Measurements from ENCODE around the gene AQR. TPM values are rescaled to one million over a fixed set of nuclear protein-coding genes. Genes with fewer than 3 reads are reported as not detected.

AQR gene
- total RNA-seq, 1 experiment from 2014 or later, result 62.1 TPM

DNA sequence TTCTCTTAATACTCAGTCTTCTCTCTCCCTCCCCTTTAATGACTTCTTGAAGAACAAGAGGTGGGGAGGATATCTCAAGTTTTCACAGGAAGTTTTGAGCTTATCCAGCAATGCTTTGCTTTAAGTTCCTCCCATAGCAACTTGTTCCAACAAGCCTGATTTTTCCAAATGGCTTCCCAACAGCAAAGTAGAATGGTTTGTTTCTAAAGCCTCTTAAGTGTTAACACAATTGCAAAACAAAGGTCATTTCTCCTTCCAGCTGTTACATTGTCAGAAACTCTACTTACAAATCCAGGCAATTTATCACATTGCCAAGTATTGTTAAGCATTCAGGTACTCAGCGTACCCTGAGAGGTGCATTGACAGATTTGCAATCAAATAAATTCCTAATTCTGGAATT, 25.4 kb upstream of the AQR start (continued):
- TF ChIP-seq FOXJ3 (CRISPR knock-in tag; IDR thresholded peaks at IDR 0.05; ENCODE audit: borderline replicate concordance) (no peak), CREM (CRISPR knock-in tag; IDR thresholded peaks at IDR 0.05) (no peak), ZNF232 (CRISPR knock-in tag; IDR thresholded peaks at IDR 0.05) (no peak), ZNF416 (CRISPR knock-in tag; IDR thresholded peaks at IDR 0.05) (no peak), NR1H2 (CRISPR knock-in tag; IDR thresholded peaks at IDR 0.05) (no peak), FOXK1 (CRISPR knock-in tag; IDR thresholded peaks at IDR 0.05) (no peak)

DNA sequence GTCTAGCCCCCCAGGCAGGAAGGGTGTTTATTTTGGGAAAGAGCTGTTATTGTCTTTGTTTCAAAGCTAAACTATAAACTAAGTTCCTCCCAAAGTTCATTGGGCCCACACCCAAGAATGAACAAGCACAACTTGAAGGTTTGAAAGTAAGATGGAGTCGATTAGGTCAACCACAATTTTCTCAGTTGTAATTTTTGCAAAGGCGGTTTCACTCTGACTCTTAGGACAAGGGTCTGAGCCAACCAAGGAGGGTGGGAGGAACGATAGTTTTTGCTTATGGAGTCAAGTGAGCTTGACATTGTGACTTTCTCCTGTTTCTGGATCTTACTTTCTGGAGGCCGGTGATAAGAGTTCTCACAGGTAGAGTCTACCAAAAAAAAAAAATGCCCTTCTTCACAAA, 24.3 kb upstream of the AQR start:
- CTCF ChIA-PET, result interaction anchor here (1.8 kb wide), 1 partner anchor 14 kb away, joined by 5 read pairs; no protein-coding TSS in a partner anchor
- H3K27ac Mint-ChIP-seq, result no peak overlapping the region
- no peaks in the 10 kb centered on the region for H3K9me3 Mint-ChIP-seq

DNA sequence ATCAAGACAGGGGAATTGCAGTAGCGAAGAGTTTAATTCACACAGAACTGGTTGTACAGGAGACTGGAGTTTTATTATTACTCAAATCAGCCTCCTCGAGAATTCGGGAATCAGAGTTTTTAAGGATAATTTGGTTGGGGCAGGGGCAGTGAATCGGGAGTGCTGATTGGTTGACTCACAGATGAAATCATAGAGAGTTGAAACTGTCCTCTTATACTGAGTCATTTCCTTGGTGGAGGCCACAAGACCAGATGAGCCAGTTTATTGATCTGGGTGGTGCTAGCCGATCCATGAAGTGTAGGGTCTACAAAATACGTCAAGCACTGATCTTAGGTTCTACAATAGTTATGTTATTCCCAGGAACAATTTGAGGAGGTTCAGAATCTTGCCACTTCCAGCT, 23.9 kb upstream of the AQR start:
- H3K27ac Mint-ChIP-seq, result no peak overlapping the region
- ChIA-PET CTCF (interaction anchor here (1.8 kb wide), 1 partner anchor 13 kb away, joined by 5 read pairs; no protein-coding TSS in a partner anchor), POLR2A (no interaction called here)
- peaks cover 55% of the 10 kb centered on the region for H3K4me1 Mint-ChIP-seq
- peaks cover 2% of the 10 kb centered on the region for H3K36me3 Mint-ChIP-seq
- H3K4me3 Mint-ChIP-seq, result no peak overlapping the region
- ATAC-seq (no peak), DNase-seq (ENCODE audit: low spot score) (no peak)
- H3K9me3 Mint-ChIP-seq, result no peaks in the 10 kb centered on the region
- no peaks in the 10 kb centered on the region for H3K27me3 Mint-ChIP-seq (ENCODE audit: low read depth)
- TF ChIP-seq, protein P1, sequence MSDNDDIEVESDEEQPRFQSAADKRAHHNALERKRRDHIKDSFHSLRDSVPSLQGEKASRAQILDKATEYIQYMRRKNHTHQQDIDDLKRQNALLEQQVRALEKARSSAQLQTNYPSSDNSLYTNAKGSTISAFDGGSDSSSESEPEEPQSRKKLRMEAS (CRISPR knock-in tag; IDR thresholded peaks at IDR 0.05), result no peak
- TF ChIP-seq SMAD4 (CRISPR knock-in tag; IDR thresholded peaks at IDR 0.05) (no peak), NR3C1 (CRISPR knock-in tag; conservative IDR thresholded peaks at IDR 0.05; ENCODE audit: low read depth) (no peak), JAZF1 (CRISPR knock-in tag; IDR thresholded peaks at IDR 0.05) (no peak), RORB (CRISPR knock-in tag; IDR thresholded peaks at IDR 0.05) (no peak), ZNF232 (CRISPR knock-in tag; IDR thresholded peaks at IDR 0.05) (no peak)
- TF ChIP-seq, protein P2, sequence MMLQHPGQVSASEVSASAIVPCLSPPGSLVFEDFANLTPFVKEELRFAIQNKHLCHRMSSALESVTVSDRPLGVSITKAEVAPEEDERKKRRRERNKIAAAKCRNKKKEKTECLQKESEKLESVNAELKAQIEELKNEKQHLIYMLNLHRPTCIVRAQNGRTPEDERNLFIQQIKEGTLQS (CRISPR knock-in tag; conservative IDR thresholded peaks at IDR 0.05), result no peak
- TF ChIP-seq, protein P3, sequence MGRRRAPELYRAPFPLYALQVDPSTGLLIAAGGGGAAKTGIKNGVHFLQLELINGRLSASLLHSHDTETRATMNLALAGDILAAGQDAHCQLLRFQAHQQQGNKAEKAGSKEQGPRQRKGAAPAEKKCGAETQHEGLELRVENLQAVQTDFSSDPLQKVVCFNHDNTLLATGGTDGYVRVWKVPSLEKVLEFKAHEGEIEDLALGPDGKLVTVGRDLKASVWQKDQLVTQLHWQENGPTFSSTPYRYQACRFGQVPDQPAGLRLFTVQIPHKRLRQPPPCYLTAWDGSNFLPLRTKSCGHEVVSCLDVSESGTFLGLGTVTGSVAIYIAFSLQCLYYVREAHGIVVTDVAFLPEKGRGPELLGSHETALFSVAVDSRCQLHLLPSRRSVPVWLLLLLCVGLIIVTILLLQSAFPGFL (CRISPR knock-in tag; IDR thresholded peaks at IDR 0.05; ENCODE audit: borderline replicate concordance), result no peak
- TF ChIP-seq, protein P4, sequence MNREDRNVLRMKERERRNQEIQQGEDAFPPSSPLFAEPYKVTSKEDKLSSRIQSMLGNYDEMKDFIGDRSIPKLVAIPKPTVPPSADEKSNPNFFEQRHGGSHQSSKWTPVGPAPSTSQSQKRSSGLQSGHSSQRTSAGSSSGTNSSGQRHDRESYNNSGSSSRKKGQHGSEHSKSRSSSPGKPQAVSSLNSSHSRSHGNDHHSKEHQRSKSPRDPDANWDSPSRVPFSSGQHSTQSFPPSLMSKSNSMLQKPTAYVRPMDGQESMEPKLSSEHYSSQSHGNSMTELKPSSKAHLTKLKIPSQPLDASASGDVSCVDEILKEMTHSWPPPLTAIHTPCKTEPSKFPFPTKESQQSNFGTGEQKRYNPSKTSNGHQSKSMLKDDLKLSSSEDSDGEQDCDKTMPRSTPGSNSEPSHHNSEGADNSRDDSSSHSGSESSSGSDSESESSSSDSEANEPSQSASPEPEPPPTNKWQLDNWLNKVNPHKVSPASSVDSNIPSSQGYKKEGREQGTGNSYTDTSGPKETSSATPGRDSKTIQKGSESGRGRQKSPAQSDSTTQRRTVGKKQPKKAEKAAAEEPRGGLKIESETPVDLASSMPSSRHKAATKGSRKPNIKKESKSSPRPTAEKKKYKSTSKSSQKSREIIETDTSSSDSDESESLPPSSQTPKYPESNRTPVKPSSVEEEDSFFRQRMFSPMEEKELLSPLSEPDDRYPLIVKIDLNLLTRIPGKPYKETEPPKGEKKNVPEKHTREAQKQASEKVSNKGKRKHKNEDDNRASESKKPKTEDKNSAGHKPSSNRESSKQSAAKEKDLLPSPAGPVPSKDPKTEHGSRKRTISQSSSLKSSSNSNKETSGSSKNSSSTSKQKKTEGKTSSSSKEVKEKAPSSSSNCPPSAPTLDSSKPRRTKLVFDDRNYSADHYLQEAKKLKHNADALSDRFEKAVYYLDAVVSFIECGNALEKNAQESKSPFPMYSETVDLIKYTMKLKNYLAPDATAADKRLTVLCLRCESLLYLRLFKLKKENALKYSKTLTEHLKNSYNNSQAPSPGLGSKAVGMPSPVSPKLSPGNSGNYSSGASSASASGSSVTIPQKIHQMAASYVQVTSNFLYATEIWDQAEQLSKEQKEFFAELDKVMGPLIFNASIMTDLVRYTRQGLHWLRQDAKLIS (CRISPR knock-in tag; IDR thresholded peaks at IDR 0.05; ENCODE audit: borderline replicate concordance), result no peak
- TF ChIP-seq, protein P5, sequence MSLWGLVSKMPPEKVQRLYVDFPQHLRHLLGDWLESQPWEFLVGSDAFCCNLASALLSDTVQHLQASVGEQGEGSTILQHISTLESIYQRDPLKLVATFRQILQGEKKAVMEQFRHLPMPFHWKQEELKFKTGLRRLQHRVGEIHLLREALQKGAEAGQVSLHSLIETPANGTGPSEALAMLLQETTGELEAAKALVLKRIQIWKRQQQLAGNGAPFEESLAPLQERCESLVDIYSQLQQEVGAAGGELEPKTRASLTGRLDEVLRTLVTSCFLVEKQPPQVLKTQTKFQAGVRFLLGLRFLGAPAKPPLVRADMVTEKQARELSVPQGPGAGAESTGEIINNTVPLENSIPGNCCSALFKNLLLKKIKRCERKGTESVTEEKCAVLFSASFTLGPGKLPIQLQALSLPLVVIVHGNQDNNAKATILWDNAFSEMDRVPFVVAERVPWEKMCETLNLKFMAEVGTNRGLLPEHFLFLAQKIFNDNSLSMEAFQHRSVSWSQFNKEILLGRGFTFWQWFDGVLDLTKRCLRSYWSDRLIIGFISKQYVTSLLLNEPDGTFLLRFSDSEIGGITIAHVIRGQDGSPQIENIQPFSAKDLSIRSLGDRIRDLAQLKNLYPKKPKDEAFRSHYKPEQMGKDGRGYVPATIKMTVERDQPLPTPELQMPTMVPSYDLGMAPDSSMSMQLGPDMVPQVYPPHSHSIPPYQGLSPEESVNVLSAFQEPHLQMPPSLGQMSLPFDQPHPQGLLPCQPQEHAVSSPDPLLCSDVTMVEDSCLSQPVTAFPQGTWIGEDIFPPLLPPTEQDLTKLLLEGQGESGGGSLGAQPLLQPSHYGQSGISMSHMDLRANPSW (CRISPR knock-in tag; conservative IDR thresholded peaks at IDR 0.05; ENCODE audit: low read depth), result no peak

More for the DNA sequence above, 24.3 kb upstream of the AQR start:
- DNase-seq (ENCODE audit: low spot score) (no peak), ATAC-seq (no peak)
- H3K4me1 Mint-ChIP-seq, result peaks cover 54% of the 10 kb centered on the region
- no peak overlapping the region for H3K4me3 Mint-ChIP-seq
- H3K27me3 Mint-ChIP-seq (ENCODE audit: low read depth), result no peaks in the 10 kb centered on the region
- TF ChIP-seq MYBL2 (CRISPR knock-in tag; IDR thresholded peaks at IDR 0.05) (no peak), FOXK1 (CRISPR knock-in tag; IDR thresholded peaks at IDR 0.05) (no peak), GABPB1 (CRISPR knock-in tag; IDR thresholded peaks at IDR 0.05) (no peak), ZNF416 (CRISPR knock-in tag; IDR thresholded peaks at IDR 0.05) (no peak), ZNF317 (CRISPR knock-in tag; IDR thresholded peaks at IDR 0.05; ENCODE audit: borderline replicate concordance, low read depth) (no peak)
- TF ChIP-seq, protein P6, sequence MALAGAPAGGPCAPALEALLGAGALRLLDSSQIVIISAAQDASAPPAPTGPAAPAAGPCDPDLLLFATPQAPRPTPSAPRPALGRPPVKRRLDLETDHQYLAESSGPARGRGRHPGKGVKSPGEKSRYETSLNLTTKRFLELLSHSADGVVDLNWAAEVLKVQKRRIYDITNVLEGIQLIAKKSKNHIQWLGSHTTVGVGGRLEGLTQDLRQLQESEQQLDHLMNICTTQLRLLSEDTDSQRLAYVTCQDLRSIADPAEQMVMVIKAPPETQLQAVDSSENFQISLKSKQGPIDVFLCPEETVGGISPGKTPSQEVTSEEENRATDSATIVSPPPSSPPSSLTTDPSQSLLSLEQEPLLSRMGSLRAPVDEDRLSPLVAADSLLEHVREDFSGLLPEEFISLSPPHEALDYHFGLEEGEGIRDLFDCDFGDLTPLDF (CRISPR knock-in tag; IDR thresholded peaks at IDR 0.05), result no peak
- H3K36me3 Mint-ChIP-seq, result peaks cover 2% of the 10 kb centered on the region
- POLR2A ChIA-PET, result no interaction called here

All from WTC11 (cell line).